SU-DHL-6 (cell line): ENCODE results near the gene TESK2.
"Not testable (repeated sequence)": the region's sequence is repeated elsewhere in the genome, so short reads cannot be mapped to it uniquely, and the experiment has no call there.

Experiments
- CTCF ChIP-seq: fragments of 200-600 bp; sonication (generic); IDR thresholded peaks from one replicate; pipeline ENCODE4 v1.5.1; 2017; ENCODE audit warnings: antibody characterized with exemption, mild to moderate bottlenecking, low read length, moderate library complexity; ENCODE audit not compliant: insufficient read depth, poor library complexity, severe bottlenecking
- EZH2phosphoT487 ChIP-seq: fragments of 200-600 bp; sonication (generic), shearing (Covaris generic); conservative IDR thresholded peaks from 2 replicates; pipeline ENCODE4 v1.6.1; 2018; ENCODE audit warnings: mild to moderate bottlenecking, antibody characterized with exemption, low read length, moderate library complexity, mixed read lengths

GRCh38 chr1:45523516-45523915 is 32.6 kb upstream of the TESK2 start:
- TF ChIP-seq CTCF, EZH2phosphoT487: not testable (repeated sequence)
